ENCODE data around the gene DDO.

GRCh38 chr6:110348961-110349690 is 66.2 kb downstream of the DDO start:
- no peak for TF ChIP-seq CTCF (IDR thresholded peaks at IDR 0.05; ENCODE audit: insufficient read depth, low read length, poor library complexity, severe bottlenecking)
- TF ChIP-seq EZH2phosphoT487 (conservative IDR thresholded peaks at IDR 0.05; ENCODE audit: low read length): no peak
